Ectodermal cell (in vitro differentiated cells): ENCODE results near the gene SPAG4.

ENCODE experiments used
- H3K27ac ChIP-seq: 2 replicates; pipeline ENCODE4 v1.7.0; 2013; ENCODE audit warnings: mild to moderate bottlenecking, low read depth, low read length; ENCODE audit not compliant: insufficient read depth, poor library complexity, severe bottlenecking
- H3K27me3 ChIP-seq: 2 replicates; pipeline ENCODE4 v1.7.0; 2013; ENCODE audit warnings: mild to moderate bottlenecking, low read length; ENCODE audit not compliant: insufficient read depth, control insufficient read depth, poor library complexity, severe bottlenecking
- H3K36me3 ChIP-seq: one replicate; pipeline ENCODE4 v1.7.0; 2013; ENCODE audit warnings: low read length; ENCODE audit not compliant: control insufficient read depth, insufficient read depth
- H3K4me1 ChIP-seq: one replicate; pipeline ENCODE4 v1.7.0; 2013; ENCODE audit warnings: low read length; ENCODE audit not compliant: control insufficient read depth, insufficient read depth
- H3K4me3 ChIP-seq: 2 replicates; pipeline ENCODE4 v1.7.0; 2013; ENCODE audit warnings: low read depth, low read length, control low read depth; ENCODE audit not compliant: insufficient read depth
- H3K9me3 ChIP-seq: 2 replicates; pipeline ENCODE4 v1.7.0; 2013; ENCODE audit warnings: mild to moderate bottlenecking, low read length, moderate library complexity; ENCODE audit not compliant: control insufficient read depth
- WGBS, 2 experiments: methylation state at CpG; one replicate each; pipeline ENCODE4 v1.1.7; 2013; ENCODE audit warnings: missing lambda C conversion rate in 2 of 2; 5-methylcytosine and 5-hydroxymethylcytosine counted together

The SPAG4 gene

DNA sequence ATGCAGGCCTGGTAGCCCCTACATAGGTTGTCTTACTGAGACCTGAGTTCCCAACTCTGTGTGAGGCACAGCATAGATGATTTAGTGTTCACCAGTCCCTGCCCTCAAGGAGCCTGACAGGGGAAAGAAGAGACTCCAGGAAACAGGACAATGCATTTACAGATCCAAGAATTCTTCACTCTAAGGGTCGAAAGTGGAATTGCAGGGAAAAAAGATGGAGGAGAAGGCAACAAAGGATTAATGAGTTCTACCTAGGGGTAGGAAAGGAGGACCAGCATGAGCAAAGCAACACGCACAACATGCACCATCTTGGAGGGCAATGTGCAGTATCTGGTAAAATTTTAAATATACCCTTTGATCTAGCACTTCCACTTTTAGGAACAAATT is 5.9 kb downstream of the SPAG4 start:
- H3K27me3 ChIP-seq: peaks cover 23% of the 10 kb centered on the region
- H3K36me3 ChIP-seq: peaks cover 15% of the 10 kb centered on the region
- H3K27ac ChIP-seq: no peak overlapping the region
- H3K9me3 ChIP-seq: no peaks in the 10 kb centered on the region
- H3K4me1 ChIP-seq: peaks cover 12% of the 10 kb centered on the region
- no peak overlapping the region for H3K4me3 ChIP-seq
- WGBS, 2 experiments: 78 to 97% methylated on average over 2 of the region's 2 CpGs

- no peaks in the 10 kb centered on the region for H3K4me1 ChIP-seq
- peaks cover 43% of the 10 kb centered on the region for H3K36me3 ChIP-seq
- H3K27ac ChIP-seq: no peak overlapping the region
- WGBS, 2 experiments: 95 to 97% methylated on average over 6 of the region's 6 CpGs
- H3K27me3 ChIP-seq: no peaks in the 10 kb centered on the region
- H3K4me3 ChIP-seq: no peak overlapping the region
- no peaks in the 10 kb centered on the region for H3K9me3 ChIP-seq
These were observed 10.2 kb downstream of the SPAG4 start for GRCh38 chr20:35625584-35626385.

DNA sequence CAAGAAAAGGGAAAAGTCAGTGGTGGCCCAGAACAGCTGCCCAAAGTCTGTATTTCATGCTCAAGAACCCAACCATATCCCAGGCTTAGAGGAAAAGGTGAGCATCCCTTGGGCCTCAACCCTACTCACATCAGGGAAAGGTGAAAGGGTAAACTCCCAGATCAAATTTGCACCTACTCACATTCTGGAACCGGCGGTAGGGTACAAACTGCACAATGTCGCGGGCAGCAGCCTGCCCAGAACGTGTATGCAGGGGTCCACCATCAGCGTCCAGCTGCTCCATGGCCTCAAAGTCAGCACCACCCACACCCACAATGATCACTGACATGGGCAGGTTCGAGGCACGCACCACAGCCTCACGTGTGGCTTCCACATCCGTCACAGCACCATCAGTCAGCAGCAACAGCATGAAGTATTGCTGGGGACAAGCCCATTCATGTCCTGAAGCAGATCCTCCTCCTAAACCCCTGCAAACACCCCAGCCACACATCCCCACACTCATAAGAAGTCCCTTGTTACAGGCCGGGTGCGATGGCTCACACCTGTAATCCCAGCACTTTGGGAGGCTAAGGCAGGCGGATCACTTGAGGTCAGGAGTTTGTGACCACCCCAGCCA is 10.9 kb downstream of the SPAG4 start:
- Histone ChIP-seq H3K4me3 (no peak overlapping the region), H3K4me1 (no peaks in the 10 kb centered on the region), H3K27ac (no peak overlapping the region), H3K9me3 (no peaks in the 10 kb centered on the region), H3K36me3 (peaks cover 50% of the 10 kb centered on the region), H3K27me3 (no peaks in the 10 kb centered on the region)
- WGBS, 2 experiments: 95 to 96% methylated on average over 13 of the region's 13 CpGs

- Histone ChIP-seq H3K27ac (no peak overlapping the region), H3K4me1 (no peaks in the 10 kb centered on the region), H3K27me3 (no peaks in the 10 kb centered on the region), H3K36me3 (peaks cover 56% of the 10 kb centered on the region), H3K4me3 (no peak overlapping the region), H3K9me3 (no peaks in the 10 kb centered on the region)
- WGBS, 2 experiments: 93 to 97% methylated on average over 8 of the region's 8 CpGs
These were observed 11.5 kb downstream of the SPAG4 start for GRCh38 chr20:35627121-35627520.

- Histone ChIP-seq H3K36me3 (peaks cover 56% of the 10 kb centered on the region), H3K4me3 (no peak overlapping the region), H3K4me1 (no peaks in the 10 kb centered on the region), H3K9me3 (no peaks in the 10 kb centered on the region), H3K27ac (no peak overlapping the region), H3K27me3 (no peaks in the 10 kb centered on the region)
- WGBS, 2 experiments: 93 to 95% methylated on average over 12 of the region's 12 CpGs
These were observed 14.0 kb downstream of the SPAG4 start for GRCh38 chr20:35629427-35630145.

GRCh38 chr20:35630636-35631035 is 15.0 kb downstream of the SPAG4 start:
- H3K4me1 ChIP-seq: no peaks in the 10 kb centered on the region
- H3K4me3 ChIP-seq: no peak overlapping the region
- 93 to 95% methylated on average over 4 of the region's 4 CpGs for WGBS, 2 experiments
- no peaks in the 10 kb centered on the region for H3K27me3 ChIP-seq
- no peaks in the 10 kb centered on the region for H3K9me3 ChIP-seq
- peaks cover 49% of the 10 kb centered on the region for H3K36me3 ChIP-seq
- no peak overlapping the region for H3K27ac ChIP-seq

DNA sequence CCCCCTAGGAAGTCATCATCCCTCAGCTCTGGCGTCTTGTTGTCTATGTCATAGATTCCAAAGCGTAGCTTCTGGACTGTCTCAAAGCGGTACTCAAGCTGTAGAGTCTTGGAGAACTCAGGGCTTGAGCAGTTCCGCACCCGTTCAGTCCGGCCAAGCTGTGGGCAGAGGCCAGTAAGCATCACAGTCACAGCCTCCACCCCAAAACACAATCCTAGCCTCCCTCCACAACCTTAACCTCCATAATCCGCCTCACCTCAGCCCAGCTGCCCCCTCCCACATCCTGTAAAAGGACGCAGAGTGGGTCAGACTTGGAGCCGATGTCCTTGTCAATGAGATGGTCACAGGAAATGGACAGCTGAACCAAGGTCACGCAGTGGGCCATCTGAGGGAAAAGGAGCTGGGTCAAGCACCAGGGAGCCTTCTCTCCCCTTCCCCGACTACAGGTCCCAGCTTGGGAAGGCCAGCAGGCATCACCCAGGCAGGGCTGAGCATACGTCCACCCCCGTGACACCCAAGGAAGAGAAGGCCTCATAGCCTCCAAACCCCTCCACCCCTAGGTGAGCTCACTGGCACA is 17.0 kb downstream of the SPAG4 start:
- Histone ChIP-seq H3K9me3 (no peaks in the 10 kb centered on the region), H3K36me3 (peaks cover 30% of the 10 kb centered on the region), H3K27me3 (no peaks in the 10 kb centered on the region), H3K4me3 (no peak overlapping the region), H3K27ac (no peak overlapping the region), H3K4me1 (no peaks in the 10 kb centered on the region)
- WGBS, 2 experiments: 94 to 96% methylated on average over 13 of the region's 13 CpGs

GRCh38 chr20:35635652-35636051 is 20.0 kb downstream of the SPAG4 start:
- no peak overlapping the region for H3K27ac ChIP-seq
- H3K4me3 ChIP-seq: no peak overlapping the region
- no peaks in the 10 kb centered on the region for H3K4me1 ChIP-seq
- peaks cover 14% of the 10 kb centered on the region for H3K36me3 ChIP-seq
- H3K27me3 ChIP-seq: no peaks in the 10 kb centered on the region
- no peaks in the 10 kb centered on the region for H3K9me3 ChIP-seq
- WGBS, 2 experiments: 90 to 92% methylated on average over 4 of the region's 4 CpGs

DNA sequence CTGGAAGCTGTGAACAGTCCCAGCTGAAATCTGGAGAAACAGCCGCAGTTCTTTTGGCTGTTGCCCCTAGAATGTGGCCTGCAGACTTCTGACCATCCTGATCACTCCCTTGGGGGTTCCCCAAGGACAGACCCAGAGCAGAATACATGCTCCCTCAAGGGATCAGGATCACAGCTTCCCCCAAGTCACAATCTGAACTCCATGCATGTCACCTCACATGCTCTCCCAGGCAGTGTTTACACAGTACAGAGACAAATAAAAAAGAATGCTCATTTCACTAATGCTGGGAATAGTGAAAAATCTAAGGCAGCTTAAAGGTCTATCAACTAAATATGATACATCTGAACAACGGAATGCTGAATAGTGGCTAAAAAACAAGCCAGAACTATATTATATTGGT is 20.5 kb downstream of the SPAG4 start:
- no peaks in the 10 kb centered on the region for H3K27me3 ChIP-seq
- peaks cover 9% of the 10 kb centered on the region for H3K36me3 ChIP-seq
- no peak overlapping the region for H3K4me3 ChIP-seq
- H3K27ac ChIP-seq: no peak overlapping the region
- 93 to 99% methylated on average over 2 of the region's 2 CpGs for WGBS, 2 experiments
- H3K4me1 ChIP-seq: no peaks in the 10 kb centered on the region
- no peaks in the 10 kb centered on the region for H3K9me3 ChIP-seq

GRCh38 chr20:35637276-35637675 is 21.6 kb downstream of the SPAG4 start:
- no peak overlapping the region for H3K4me3 ChIP-seq
- 93 to 95% methylated on average over 6 of the region's 6 CpGs for WGBS, 2 experiments
- no peaks in the 10 kb centered on the region for H3K27me3 ChIP-seq
- H3K4me1 ChIP-seq: no peaks in the 10 kb centered on the region
- no peak overlapping the region for H3K27ac ChIP-seq
- H3K9me3 ChIP-seq: no peaks in the 10 kb centered on the region
- no peaks in the 10 kb centered on the region for H3K36me3 ChIP-seq
